Measurements from ENCODE around the gene TMEM130. TPM values are rescaled to one million over a fixed set of nuclear protein-coding genes. Genes with fewer than 3 reads are reported as not detected.

TMEM130 gene
- total and polyA plus RNA-seq, 9 donors: 0.12 to 1.6 (median 0.73) TPM

- H3K36me3 ChIP-seq: no peaks in the 10 kb centered on the region
- peak in 2 of 5 donors; percentile 32 to 37 for DNase-seq
These were observed 372 bp upstream of the TMEM130 start for GRCh38 chr7:98870121-98870651.

GRCh38 chr7:98869027-98869596 lies 702 bp downstream of the TMEM130 start:
- DNase-seq: no peak
- H3K27me3 ChIP-seq: no peaks in the 10 kb centered on the region
- H3K27ac ChIP-seq: no peak overlapping the region
- no peaks in the 10 kb centered on the region for H3K4me1 ChIP-seq (ENCODE audit: insufficient read depth)
- WGBS, 3 donors: 13 to 15% (median 14%) methylated on average over 25 of the region's 25 CpGs
- H3K9me3 ChIP-seq: no peaks in the 10 kb centered on the region
- no peak for TF ChIP-seq CTCF (IDR thresholded peaks at IDR 0.05)
- no peak for TF ChIP-seq EP300 (IDR thresholded peaks at IDR 0.05)
- no peak for TF ChIP-seq POLR2A (IDR thresholded peaks at IDR 0.05)
- H3K36me3 ChIP-seq: no peaks in the 10 kb centered on the region
- intact Hi-C loops (cut with DNase I): no loop called here
- no peak overlapping the region for H3K4me3 ChIP-seq

More at GRCh38 chr7:98870121-98870651, 372 bp upstream of the TMEM130 start:
- Histone ChIP-seq H3K9me3 (no peaks in the 10 kb centered on the region), H3K27me3 (no peaks in the 10 kb centered on the region), H3K27ac (no peak overlapping the region), H3K4me1 (ENCODE audit: insufficient read depth) (no peaks in the 10 kb centered on the region), H3K4me3 (peak overlapping the region; percentile 14)
- 0 to 2% (median 1%) methylated on average over 34 to 35 of the region's 35 CpGs for WGBS, 3 donors
- TF ChIP-seq POLR2A (IDR thresholded peaks at IDR 0.05) (no peak), CTCF (IDR thresholded peaks at IDR 0.05) (no peak), EP300 (IDR thresholded peaks at IDR 0.05) (no peak)
- intact Hi-C loops (cut with DNase I): no loop called here

- intact Hi-C loops (cut with DNase I): no loop called here
- H3K9me3 ChIP-seq: no peaks in the 10 kb centered on the region
- no peak for DNase-seq
- no peaks in the 10 kb centered on the region for H3K36me3 ChIP-seq
- TF ChIP-seq POLR2A (IDR thresholded peaks at IDR 0.05) (no peak), CTCF (IDR thresholded peaks at IDR 0.05) (no peak), EP300 (IDR thresholded peaks at IDR 0.05) (no peak)
- no peak overlapping the region for H3K4me3 ChIP-seq
- 84 to 87% (median 84%) methylated on average over 2 of the region's 2 CpGs for WGBS, 3 donors
- no peak overlapping the region for H3K27ac ChIP-seq
- H3K4me1 ChIP-seq (ENCODE audit: insufficient read depth): no peaks in the 10 kb centered on the region
- H3K27me3 ChIP-seq: no peaks in the 10 kb centered on the region
These were observed 1.4 kb downstream of the TMEM130 start for GRCh38 chr7:98868450-98868849.

- 92 to 93% (median 92%) methylated on average over 7 of the region's 7 CpGs for WGBS, 3 donors
- no peak for TF ChIP-seq EP300 (IDR thresholded peaks at IDR 0.05)
- TF ChIP-seq CTCF (IDR thresholded peaks at IDR 0.05): no peak
- no peak for TF ChIP-seq POLR2A (IDR thresholded peaks at IDR 0.05)
- no peaks in the 10 kb centered on the region for H3K9me3 ChIP-seq
- no peaks in the 10 kb centered on the region for H3K27me3 ChIP-seq
- H3K4me1 ChIP-seq (ENCODE audit: insufficient read depth): no peaks in the 10 kb centered on the region
- no peaks in the 10 kb centered on the region for H3K36me3 ChIP-seq
- no peak overlapping the region for H3K4me3 ChIP-seq
- H3K27ac ChIP-seq: no peak overlapping the region
- intact Hi-C loops (cut with DNase I): no loop called here
- DNase-seq: no peak
These were observed 3.0 kb downstream of the TMEM130 start for GRCh38 chr7:98866765-98867164.
